Activated CD4-positive, CD25-positive, alpha-beta regulatory T cell treated with anti-CD3 and anti-CD28 coated beads, Interleukin-2, amount 50 U/mL, for 24 hours (primary cell): Measurements from ENCODE around the gene PROC.
"Not testable (repeated sequence)": the region's sequence is repeated elsewhere in the genome, so short reads cannot be mapped to it uniquely, and the experiment has no call there.

Source experiments
- ATAC-seq, 2 donors: fragments of 150-1000 bp; cut with Tn5 transposase; one replicate each; pipeline ENCODE4 v1.10.0; 2021; ENCODE audit warnings: mild to moderate bottlenecking in 1 of 2, moderate library complexity in 1 of 2

Gene PROC

DNA sequence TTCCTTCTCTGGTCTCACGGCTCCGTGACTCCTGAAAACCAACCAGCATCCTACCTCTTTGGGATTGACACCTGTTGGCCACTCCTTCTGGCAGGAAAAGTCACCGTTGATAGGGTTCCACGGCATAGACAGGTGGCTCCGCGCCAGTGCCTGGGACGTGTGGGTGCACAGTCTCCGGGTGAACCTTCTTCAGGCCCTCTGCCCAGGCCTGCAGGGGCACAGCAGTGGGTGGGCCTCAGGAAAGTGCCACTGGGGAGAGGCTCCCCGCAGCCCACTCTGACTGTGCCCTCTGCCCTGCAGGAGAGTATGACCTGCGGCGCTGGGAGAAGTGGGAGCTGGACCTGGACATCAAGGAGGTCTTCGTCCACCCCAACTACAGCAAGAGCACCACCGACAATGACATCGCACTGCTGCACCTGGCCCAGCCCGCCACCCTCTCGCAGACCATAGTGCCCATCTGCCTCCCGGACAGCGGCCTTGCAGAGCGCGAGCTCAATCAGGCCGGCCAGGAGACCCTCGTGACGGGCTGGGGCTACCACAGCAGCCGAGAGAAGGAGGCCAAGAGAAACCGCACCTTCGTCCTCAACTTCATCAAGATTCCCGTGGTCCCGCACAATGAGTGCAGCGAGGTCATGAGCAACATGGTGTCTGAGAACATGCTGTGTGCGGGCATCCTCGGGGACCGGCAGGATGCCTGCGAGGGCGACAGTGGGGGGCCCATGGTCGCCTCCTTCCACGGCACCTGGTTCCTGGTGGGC lies 10.0 kb downstream of the PROC start:
- ATAC-seq, result no peak

DNA sequence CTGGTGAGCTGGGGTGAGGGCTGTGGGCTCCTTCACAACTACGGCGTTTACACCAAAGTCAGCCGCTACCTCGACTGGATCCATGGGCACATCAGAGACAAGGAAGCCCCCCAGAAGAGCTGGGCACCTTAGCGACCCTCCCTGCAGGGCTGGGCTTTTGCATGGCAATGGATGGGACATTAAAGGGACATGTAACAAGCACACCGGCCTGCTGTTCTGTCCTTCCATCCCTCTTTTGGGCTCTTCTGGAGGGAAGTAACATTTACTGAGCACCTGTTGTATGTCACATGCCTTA lies 10.5 kb downstream of the PROC start:
- ATAC-seq, result no peak

DNA sequence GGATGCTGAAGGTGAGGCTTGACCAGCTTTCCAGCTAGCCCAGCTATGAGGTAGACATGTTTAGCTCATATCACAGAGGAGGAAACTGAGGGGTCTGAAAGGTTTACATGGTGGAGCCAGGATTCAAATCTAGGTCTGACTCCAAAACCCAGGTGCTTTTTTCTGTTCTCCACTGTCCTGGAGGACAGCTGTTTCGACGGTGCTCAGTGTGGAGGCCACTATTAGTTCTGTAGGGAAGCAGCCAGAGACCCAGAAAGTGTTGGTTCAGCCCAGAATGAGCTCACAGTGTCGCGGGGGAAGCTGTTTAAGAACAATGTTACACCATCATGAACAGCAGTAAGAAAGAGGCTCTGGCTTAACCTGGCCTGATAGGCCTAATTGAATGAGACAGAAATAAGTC lies 11.1 kb downstream of the PROC start:
- no peak for ATAC-seq

DNA sequence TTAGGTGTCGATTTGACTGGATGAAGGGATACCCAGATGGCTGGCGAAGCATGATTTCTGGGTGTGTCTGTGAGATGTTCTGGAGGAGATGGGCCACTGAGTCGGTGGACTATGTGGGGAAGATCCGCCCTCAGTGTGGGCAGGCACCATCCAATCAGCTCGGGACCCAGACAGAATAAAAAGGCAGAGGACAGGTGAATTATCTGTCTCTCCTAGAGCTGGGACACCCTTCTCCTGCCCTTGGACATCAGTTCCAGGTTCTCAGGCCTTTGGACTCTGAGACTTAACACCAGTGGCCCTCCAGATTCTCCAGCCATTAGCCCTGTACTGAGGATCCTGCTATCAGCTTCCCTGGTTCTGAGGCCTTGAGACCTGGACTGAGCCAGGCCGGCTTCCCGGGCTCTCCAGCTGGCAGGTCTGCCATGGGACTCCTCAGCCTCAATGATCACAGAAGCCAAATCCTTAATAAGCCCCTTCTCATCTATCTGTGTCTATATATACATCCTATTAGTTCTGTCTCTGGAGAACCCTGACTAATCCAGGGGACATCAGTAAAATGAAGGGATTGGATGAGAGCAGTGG lies 11.7 kb downstream of the PROC start:
- ATAC-seq, result no peak

DNA sequence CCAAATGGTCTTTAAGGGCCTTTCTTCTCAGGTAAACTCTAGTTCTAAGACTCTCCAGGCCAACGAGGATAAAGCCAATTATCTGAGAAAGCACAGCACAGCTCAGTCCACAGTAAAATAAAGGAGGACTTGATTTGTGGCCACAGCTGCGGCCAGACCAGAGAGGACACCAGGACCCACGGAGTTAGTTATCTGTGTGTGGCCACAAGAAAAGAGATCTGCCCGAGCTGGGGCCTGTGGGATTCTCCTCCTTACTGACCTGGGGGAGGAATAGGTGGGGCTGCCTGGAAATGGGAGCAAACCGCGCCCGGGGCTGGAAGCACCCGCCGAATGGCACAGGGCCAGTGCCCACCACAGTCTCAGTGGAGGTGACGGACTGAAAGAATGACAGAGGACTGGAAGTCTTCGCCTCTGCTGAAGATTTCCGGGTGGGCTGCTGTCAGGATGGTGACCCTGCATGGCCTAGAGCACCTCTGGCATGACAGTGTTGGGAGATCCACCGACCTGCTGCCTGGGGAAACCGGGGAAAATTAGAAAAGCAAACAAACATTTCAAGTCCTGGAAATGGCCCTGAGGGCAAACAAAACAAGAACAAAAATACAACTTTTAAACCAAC lies 13.3 kb downstream of the PROC start:
- no peak for ATAC-seq

DNA sequence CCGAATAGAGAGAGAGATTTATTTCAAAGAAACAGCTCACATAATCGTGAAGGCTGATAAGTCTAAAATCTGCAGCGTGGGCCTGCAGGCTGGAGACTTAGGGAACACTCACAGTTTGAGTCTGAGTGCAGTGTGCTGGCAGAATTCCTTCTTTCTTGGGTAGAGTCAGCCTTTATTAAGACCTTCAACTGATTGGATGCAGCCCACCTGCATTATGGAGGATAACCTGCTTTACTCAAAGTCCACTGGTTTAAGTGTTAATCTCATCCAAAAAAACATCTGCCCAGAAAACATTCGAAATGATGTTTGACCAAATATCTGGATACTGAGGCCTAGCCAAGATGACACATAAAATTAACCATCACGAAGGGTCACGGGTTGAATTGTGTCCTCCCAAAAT lies 16.3 kb downstream of the PROC start:
- ATAC-seq, result no peak

DNA sequence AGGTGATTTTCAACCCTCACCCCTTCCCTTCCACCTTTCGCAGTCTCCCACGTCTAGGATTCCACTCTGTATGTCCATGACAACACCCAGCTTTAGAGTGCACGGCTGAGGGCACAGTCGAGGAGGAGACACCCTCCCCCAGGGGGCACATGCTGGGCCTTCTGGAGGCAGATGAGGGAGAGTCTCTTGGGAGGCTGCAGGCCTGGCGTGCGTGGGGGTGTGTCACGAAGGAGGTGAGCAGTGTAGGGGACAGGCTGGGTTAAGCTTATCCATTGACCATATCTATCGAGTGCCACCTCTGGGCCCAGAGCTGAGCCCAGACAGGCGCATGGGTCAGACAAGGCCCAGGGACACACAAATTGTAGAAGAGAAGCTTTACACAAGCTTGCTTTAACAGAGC lies 18.8 kb downstream of the PROC start:
- no peak for ATAC-seq

DNA sequence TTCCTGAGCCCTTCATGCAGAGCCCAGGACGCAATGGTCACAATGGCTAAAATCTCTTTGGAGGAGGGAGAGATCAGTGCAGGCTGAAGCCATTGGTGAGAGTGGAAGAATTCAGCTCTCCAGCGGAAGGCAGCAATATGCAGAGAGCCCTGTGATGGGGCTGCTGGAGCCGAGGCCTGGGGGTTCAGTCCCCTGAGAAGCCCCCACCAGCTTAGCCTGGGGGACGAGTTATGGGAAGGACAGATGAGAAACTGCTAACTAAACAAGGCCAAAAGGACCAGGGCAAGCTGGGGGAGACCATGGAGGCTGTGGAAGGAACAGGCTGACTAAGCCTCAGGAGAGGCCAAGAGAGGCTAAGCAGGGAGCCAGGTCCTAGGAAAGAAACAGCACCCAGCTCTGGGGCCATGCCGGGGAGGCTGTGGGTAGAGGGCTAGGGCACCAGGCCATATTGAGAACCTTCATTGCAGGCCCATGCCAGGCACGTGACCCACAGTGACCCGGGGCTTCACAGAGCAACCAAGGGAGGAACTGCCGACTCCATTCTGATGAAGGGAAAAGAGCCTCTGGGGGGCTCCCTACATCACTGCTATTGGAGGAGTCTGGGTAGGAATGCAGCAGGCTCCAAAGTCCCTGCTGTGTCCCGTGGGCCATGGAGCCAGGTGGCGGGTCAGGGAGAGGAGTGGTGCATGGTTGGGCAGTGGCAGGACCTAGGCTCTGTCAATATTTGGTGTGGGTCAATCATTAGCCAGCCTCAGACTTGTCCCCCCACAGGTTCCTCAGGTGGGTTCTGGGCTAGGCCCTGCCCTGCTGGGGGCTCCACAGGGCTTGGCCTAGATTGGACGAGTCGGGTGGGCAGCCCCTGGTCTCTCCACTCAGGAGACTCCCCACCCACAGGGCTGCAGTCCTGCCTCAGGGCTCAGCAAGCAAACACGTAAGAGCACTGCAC lies 19.8 kb downstream of the PROC start:
- ATAC-seq, result no peak

DNA sequence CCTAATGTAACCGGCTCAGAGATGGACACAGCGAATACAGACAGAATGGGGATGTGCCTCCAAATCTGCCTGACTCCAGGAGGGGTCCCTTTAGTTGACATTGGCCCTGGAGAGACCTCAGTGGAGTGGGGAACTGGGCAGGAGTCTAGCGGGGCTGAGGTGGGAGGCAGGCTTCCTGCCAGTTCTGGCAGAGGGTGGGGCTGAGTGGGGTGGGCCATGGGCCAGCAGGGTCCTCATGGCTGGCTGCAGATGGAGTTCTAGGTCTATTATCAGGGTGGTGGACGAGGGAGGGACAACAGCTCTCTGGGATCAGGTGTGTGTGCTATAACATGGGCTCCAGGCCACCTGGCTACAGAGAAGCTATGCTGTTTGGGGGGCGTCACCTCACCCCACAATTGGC lies 21.1 kb downstream of the PROC start:
- ATAC-seq, result no peak

DNA sequence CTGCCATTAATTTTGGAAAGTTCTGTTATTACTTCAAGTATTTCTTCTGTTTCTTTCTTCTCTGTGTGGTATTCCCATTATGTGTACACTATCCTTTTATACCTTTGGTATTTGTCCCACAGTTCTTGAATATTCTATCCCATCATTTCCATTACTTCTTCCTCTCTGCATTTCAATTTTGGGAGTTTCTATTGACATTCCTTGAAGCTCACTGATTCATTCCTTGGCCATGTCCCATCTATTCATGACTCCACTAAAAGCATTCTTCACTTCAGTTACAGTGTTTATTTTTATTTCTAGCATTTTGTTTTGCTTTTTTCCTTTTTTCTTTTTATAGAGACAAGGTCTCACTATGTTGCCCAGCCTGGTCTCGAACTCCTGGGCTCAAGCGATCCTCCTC lies 30.3 kb downstream of the PROC start:
- ATAC-seq, result no peak

DNA sequence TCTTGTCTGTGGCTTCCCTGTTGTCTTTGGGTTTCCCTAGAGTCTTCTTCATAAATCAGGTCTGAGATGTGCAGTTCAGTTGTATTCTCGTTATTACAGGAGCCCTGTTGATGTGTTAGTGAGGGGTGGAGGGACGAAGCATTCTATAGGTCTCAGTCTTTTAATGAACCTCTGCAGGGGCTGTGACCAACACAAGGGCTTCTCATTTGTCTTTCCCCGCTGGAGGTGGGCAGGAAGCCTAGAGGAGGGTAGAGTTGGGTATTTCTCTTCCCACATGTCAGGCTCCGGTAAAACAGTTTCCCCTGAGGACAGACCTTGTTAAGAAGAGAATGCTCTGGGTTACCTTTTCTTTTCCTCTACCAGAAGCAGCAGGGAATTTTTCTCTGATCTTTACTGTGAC lies 31.2 kb downstream of the PROC start:
- no peak for ATAC-seq

DNA sequence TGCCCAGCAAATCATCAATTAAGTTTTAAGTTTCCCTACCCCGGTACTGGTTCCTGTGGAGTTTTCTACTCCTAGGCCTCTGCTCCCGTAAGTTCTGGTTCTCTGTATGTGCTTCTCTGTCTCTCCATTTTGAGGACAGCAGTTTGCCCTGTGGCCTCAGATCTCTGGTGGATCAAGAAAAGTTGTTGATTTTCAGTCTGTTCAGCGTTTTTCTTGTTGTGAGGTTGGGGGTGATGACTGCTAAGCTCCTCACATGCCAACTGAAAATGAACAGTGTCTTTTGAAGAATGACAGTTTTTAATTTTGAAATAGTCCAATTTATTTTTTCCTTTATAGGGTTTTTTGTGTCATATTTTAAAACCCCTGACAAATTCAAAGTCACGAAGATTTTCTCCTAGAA lies 31.7 kb downstream of the PROC start:
- ATAC-seq, result no peak

DNA sequence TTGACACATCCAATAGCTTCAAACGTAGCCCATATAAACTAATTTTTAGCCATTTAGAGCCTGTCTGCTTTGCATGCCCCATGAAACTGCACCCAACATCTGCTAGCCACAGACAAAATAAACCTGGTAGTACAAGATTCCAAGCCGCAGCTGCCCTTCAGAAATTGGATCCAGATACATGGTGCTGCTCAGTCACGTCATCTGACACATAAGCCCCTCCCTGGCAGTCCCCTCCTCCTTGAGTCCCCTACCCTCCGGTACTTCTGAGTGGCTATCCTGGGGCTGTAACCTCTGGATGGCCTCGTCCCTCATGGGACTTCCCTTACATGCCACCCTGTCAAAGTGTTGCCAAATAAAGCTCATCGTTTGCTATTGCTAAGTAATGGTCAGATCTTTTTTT lies 33.8 kb downstream of the PROC start:
- ATAC-seq, result no peak

DNA sequence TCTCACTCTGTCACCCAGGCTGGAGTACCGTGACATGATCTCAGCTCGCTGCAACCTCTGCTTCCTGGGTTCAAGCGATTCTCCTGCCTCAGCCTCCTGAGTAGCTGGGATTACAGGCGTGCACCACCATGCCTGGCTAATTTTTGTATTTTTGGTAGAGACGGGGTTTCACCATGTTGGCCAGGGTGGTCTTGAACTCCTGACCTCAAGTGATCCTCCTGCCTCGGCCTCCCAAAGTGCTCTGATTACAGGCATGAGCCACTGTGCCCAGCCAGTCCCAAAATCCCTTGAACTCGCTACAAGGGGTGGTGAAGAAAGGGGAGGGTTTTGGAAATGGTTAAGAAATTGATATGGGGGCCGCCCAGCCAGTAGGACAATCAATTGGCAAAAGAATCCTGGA lies 34.2 kb downstream of the PROC start:
- ATAC-seq, result not testable (repeated sequence)

DNA sequence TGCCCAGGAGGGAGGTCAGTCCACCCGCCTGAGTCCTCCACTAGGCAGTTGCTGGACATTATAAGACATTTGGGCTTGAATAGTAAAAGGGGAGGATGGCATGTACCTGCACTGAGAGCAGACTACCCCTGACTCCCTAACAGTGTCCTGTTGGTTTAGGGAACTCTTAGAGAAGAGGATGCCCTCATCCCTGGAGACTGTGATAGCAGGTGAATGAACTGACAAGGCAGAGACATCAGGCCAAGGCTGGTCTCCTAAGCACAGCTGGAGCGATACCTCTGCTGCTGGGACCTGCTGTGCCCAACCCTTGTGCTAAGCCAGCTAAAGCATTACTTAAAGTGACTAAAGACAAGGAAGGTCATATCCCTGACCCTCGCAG lies 34.8 kb downstream of the PROC start:
- ATAC-seq, result no peak

DNA sequence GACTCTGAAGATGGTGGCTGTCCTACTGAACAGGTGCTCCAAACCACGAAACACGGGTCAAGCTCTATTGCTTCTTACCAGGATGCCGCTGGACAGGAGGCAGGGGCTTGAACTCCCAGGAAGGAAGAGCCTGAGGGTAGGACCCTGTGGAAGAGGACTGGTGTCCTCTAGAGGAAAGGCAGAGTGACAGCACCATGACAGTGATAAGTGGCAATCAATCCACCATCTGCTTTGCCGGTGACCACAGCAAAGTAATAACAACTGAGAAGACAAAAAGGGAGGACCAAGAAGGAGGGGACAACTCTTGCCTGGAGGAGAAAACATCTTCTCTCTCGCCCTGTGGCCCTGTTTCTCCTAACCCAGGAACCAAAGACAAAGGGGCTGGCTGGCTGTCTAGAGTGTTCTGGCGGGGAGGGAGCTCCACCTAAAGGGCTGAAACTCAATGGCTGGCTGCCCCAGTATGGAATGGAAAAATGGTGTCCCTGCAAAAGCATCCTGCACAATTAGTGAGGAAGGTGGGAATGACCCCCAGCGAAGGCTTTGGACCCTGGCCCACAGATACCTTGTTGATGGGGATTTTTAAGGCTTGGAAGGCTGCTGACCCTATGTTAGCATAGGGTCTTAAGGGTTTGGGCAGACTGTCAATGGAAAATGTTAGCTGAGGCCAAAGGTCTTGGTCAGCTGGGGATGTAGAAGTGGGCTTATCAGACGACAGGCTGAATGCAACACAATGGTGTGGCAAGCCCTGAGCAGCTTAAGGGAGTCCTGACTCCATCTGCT lies 35.4 kb downstream of the PROC start:
- ATAC-seq, result no peak

DNA sequence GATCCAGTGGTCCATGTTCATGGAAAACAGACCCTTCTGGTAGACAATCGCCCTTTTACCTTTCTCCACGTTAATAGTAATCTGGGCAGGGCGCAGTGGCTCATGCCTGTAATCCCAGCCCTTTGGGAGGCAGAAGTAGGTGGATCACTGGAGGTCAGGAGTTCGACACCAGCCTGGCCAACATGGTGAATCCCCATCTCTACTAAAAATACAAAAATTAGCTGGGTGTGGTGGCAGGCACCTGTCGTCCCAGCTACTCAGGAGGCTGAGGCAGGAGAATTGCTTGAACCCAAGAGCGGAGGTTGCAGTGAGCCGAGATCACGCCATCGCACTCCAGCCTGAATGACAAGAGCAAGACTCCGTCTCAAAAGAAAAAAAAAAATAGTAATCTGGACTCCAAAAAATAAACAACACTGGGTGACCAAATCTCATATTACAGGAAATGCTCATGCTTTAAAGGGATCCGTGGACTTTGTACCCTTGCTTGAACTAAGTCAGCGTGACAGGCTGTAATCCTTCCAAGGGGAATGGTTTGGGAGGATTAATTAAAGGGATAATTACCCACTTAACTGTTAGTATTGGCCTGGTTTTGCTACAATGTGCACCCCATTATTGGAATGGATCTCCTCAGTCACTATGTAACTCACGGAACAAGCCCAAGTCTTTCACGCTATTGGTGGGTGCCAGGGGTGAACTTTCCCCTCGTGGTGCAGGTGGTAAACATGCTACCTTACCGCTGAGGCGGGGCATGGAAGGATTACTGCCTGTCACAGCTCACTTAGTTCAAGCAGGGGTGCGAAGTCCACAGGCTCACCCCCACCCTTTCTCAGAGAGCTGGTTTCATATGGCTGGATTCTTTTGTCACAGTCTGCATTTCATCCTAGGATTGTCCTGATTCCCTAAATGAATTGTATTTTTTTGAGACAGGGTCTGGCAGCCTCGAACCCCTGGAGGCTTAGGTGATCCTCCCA lies 36.7 kb downstream of the PROC start:
- no peak for ATAC-seq

DNA sequence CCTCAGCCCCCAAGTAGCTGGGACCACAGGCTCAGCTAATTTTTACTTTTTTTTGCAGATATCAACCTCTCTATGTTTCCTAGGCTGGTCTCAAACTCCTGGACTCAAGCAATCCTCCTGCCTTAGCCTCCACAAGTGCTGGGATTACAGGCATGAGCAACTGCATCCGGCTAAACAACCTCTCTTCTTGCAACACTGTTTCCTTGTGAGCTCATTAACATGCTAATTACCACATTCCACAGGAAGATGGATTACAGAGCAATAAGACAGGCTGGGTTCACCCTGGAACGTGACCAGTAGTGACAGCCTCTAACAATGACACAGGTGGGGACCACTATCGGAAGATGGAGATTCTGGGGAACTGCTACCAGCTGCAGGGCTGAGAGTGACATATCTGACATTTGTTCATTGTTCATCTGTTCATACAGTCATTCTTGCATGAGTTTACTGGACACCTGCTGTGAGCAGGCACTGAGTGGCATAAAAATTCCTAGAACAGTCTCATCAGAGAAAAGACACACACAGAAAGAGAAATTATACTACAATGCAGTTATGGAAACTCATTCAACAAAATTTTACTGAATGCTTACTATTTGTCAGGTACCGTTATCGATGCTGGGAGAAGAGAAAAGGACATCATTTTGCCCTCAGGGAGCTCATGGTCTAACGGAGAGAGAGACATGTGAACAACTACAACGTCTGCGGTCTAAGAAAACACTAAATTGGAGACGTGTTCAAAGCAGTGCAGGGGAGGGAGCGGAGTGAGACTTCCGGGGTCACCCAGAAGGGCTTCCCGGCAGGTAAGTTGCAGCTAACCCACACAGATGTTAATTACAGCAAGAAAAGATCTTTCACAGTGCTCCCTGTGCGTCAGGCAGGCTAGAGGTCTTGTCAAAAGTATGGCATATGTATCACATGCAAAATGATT lies 37.6 kb downstream of the PROC start:
- no peak for ATAC-seq

DNA sequence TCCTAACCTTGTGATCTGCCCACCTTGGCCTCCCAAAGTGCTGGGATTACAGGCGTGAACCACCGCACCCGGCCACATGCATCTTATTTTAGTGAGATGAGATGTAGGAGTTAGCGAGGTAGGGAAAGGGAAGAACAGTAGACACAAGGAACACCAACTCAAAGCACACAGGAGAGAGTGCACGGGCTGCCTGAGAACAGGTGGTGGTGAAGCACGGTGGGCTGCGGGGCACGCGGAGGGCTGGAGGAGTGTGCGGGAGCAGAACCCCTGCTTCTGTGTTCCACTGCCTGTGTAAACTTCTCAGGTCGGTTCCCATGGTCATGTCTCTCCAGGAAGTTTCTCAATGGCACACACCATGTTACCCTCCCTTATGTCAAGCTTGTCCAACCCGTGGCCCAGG lies 38.7 kb downstream of the PROC start:
- ATAC-seq, result no peak

DNA sequence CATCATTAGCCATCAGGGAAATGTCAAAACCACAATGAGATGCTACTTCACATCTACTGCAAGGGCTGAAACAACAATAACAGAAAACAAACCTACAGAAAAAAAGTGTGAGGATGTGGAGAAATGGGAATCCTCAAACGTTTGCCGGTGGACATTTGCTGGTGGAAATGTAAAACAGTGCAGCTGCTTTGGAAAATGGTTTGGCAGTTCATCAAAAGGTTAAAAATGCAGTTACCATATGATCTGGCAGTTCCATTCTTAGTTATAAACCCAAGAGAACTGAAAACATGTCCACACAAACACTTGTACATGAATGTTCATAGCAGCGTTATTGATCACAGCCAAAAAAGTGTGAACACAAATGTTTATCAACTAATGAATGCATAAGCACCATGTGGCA lies 44.2 kb downstream of the PROC start:
- no peak for ATAC-seq
